NCI-H2107 treated with DMSO at 0.1 percent for 48 hours (cell line): ENCODE results near the gene SLC2A3.
"Not testable (repeated sequence)": the region's sequence is repeated elsewhere in the genome, so short reads cannot be mapped to it uniquely, and the experiment has no call there.

Experiments
- DNase-seq: peaks from one replicate; lab custom pipeline; 2025; ENCODE audit not compliant: unreplicated experiment; lab: John Stamatoyannopoulos, UW

SLC2A3 gene

GRCh38 chr12:7951671-7952070 is 15.7 kb upstream of the SLC2A3 start:
- DNase-seq, result no peak

GRCh38 chr12:7950230-7950943 is 14.4 kb upstream of the SLC2A3 start:
- DNase-seq, result not testable (repeated sequence)

GRCh38 chr12:7948589-7949260 is 12.7 kb upstream of the SLC2A3 start:
- no peak for DNase-seq

- DNase-seq, result no peak
These were observed 11.0 kb upstream of the SLC2A3 start for GRCh38 chr12:7947011-7947410.

- DNase-seq, result not testable (repeated sequence)
These were observed 8.8 kb upstream of the SLC2A3 start for GRCh38 chr12:7944760-7945159.

GRCh38 chr12:7940906-7941305 is 4.9 kb upstream of the SLC2A3 start:
- no peak for DNase-seq

GRCh38 chr12:7937833-7938506 is 2.0 kb upstream of the SLC2A3 start:
- no peak for DNase-seq

GRCh38 chr12:7934889-7935492 is 996 bp downstream of the SLC2A3 start:
- no peak for DNase-seq

- no peak for DNase-seq
These were observed 1.7 kb downstream of the SLC2A3 start for GRCh38 chr12:7934091-7934888.

- peak; percentile 87 for DNase-seq
These were observed 2.7 kb downstream of the SLC2A3 start for GRCh38 chr12:7933255-7933726.

- DNase-seq, result not testable (repeated sequence)
These were observed 3.3 kb downstream of the SLC2A3 start for GRCh38 chr12:7932599-7933240.

GRCh38 chr12:7929083-7929792 is 6.7 kb downstream of the SLC2A3 start:
- peak; percentile 65 for DNase-seq

- no peak for DNase-seq
These were observed 8.5 kb downstream of the SLC2A3 start for GRCh38 chr12:7927470-7927869.

GRCh38 chr12:7926068-7926666 is 9.8 kb downstream of the SLC2A3 start:
- not testable (repeated sequence) for DNase-seq

- no peak for DNase-seq
These were observed 12.4 kb downstream of the SLC2A3 start for GRCh38 chr12:7923241-7924236.

- DNase-seq, result not testable (repeated sequence)
These were observed 14.8 kb downstream of the SLC2A3 start for GRCh38 chr12:7921181-7921580.

- DNase-seq, result not testable (repeated sequence)
These were observed 17.8 kb downstream of the SLC2A3 start for GRCh38 chr12:7918268-7918590.
